ENCODE results near the gene GDPD5.

GRCh38 chr11:75439026-75439425 lies 86.7 kb downstream of the GDPD5 start:
- TF ChIP-seq POLR2A (IDR thresholded peaks at IDR 0.05) (no peak), CTCF (IDR thresholded peaks at IDR 0.05) (no peak)

Measured in stomach (tissue), 4 donors.